HepG2 (cell line): Measurements from ENCODE around the gene NR2F6. TPM values are rescaled to one million over a fixed set of nuclear protein-coding genes. Genes with fewer than 3 reads are reported as not detected.

Experiments used
- BCL6 ChIP-seq: IDR thresholded peaks from 2 replicates; pipeline ENCODE4 v1.6.1; 2016; ENCODE audit warnings: missing genetic modification reagents, missing compliant biosample characterization
- CREM ChIP-seq, 2 experiments: sonication (generic) in 1 of 2; formaldehyde crosslinking in 1 of 2; IDR thresholded peaks; 2 replicates each; pipeline versions ENCODE4 v1.4.0 to v1.6.1; 2016 to 2020; ENCODE audit warnings: antibody characterized with exemption in 1 of 2, mild to moderate bottlenecking in 1 of 2, missing genetic modification reagents in 1 of 2
- DMAP1 ChIP-seq: IDR thresholded peaks from 2 replicates; pipeline ENCODE4 v1.6.1; 2016
- GABPB1 ChIP-seq: IDR thresholded peaks from 2 replicates; pipeline ENCODE4 v1.6.1; 2016; ENCODE audit warnings: mild to moderate bottlenecking, missing genetic modification reagents, moderate library complexity, missing compliant biosample characterization
- HCFC1 ChIP-seq: fragments of 150-350 bp; IDR thresholded peaks from 2 replicates; pipeline ENCODE4 v1.6.1; 2014; ENCODE audit warnings: low read depth, low read length
- HDAC1 ChIP-seq: sonication (generic); formaldehyde crosslinking; IDR thresholded peaks from 2 replicates; pipeline ENCODE4 v1.5.1; 2020; ENCODE audit warnings: mild to moderate bottlenecking, missing genetic modification reagents
- KLF12 ChIP-seq: sonication (generic); formaldehyde crosslinking; IDR thresholded peaks from 2 replicates; pipeline ENCODE4 v1.4.0; 2020; ENCODE audit warnings: missing genetic modification reagents, borderline replicate concordance
- NR1H2 ChIP-seq: sonication (generic); formaldehyde crosslinking; IDR thresholded peaks from 2 replicates; pipeline ENCODE4 v1.8.1; 2022; ENCODE audit warnings: low read depth, missing genetic modification reagents, borderline replicate concordance
- NR2C2 ChIP-seq: sonication (generic); formaldehyde crosslinking; IDR thresholded peaks from 2 replicates; pipeline ENCODE4 v1.4.0; 2020; ENCODE audit warnings: missing genetic modification reagents, mild to moderate bottlenecking, moderate library complexity, borderline replicate concordance
- PCBP1 ChIP-seq: fragments of 200-400 bp; formaldehyde crosslinking; IDR thresholded peaks from 2 replicates; pipeline ENCODE4 v1.6.1; 2017; ENCODE audit warnings: mild to moderate bottlenecking, low read depth, low read length, borderline replicate concordance
- RAD21 ChIP-seq: fragments of 450-650 bp; formaldehyde crosslinking; IDR thresholded peaks from 2 replicates; pipeline ENCODE4 v1.5.0; 2020; ENCODE audit warnings: mild to moderate bottlenecking
- RCOR2 ChIP-seq: IDR thresholded peaks from 2 replicates; pipeline ENCODE4 v1.6.1; 2016; ENCODE audit warnings: missing biosample characterization, missing genetic modification reagents
- RNF2 ChIP-seq: fragments of 450-650 bp; conservative IDR thresholded peaks from 2 replicates; pipeline ENCODE4 v1.6.1; 2016; ENCODE audit warnings: low read depth
- SAP130 ChIP-seq: IDR thresholded peaks from 2 replicates; pipeline ENCODE4 v1.6.1; 2016; ENCODE audit warnings: low read depth
- ZFP36L2 ChIP-seq: sonication (generic); formaldehyde crosslinking; IDR thresholded peaks from 2 replicates; pipeline ENCODE4 v1.4.0; 2020; ENCODE audit warnings: missing genetic modification reagents
- ZNF326 ChIP-seq: sonication (generic); formaldehyde crosslinking; IDR thresholded peaks from 2 replicates; pipeline ENCODE4 v1.4.0; 2020; ENCODE audit warnings: missing genetic modification reagents, borderline replicate concordance
- ZNF619 ChIP-seq: sonication (generic); formaldehyde crosslinking; IDR thresholded peaks from 2 replicates; pipeline ENCODE4 v1.4.0; 2020; ENCODE audit warnings: mild to moderate bottlenecking, missing genetic modification reagents
- ZNF652 ChIP-seq: IDR thresholded peaks from 2 replicates; pipeline ENCODE4 v1.6.1; 2016; ENCODE audit warnings: low read depth, borderline replicate concordance
- ZNF790 ChIP-seq: sonication (generic); formaldehyde crosslinking; IDR thresholded peaks from 2 replicates; pipeline ENCODE4 v1.8.0; 2022; ENCODE audit warnings: missing genetic modification reagents, mild to moderate bottlenecking, borderline replicate concordance
- ZSCAN9 ChIP-seq: IDR thresholded peaks from 2 replicates; pipeline ENCODE4 v1.6.1; 2016; ENCODE audit warnings: borderline replicate concordance
- polyA plus RNA-seq, 8 experiments: library from polyadenylated mRNA; depleted of rRNA in 3 of 8; stranded (reverse) in 7 of 8; unstranded in 1 of 8; fragments of >200 nt; fragmentation: Illumina TruSeq in 4 of 8; extraction: Trizol in 4 of 8; gene quantifications; 2 replicates each; pipeline versions ENCODE4 v1.2.1 to v1.2.3, GENCODE V29; 2011 to 2016; ENCODE audit warnings: low read depth in 4 of 8, missing spikeins in 1 of 8, mixed read lengths in 1 of 8; ENCODE audit not compliant: insufficient read depth in 1 of 8
- total RNA-seq, 5 experiments: library from RNA; depleted of rRNA; stranded (reverse); fragments of >200 nt; fragmentation: Illumina TruSeq; extraction: Trizol; gene quantifications; 2 replicates each; pipeline ENCODE4 v1.2.3, GENCODE V29; 2016; ENCODE audit warnings: low read depth in 1 of 5
- TF ChIP-seq, protein P1 (sequence below): sonication (generic); formaldehyde crosslinking; IDR thresholded peaks from 2 replicates; pipeline ENCODE4 v1.5.0; 2020; ENCODE audit warnings: missing genetic modification reagents, mild to moderate bottlenecking, borderline replicate concordance
- TF ChIP-seq, protein P2 (sequence below): sonication (generic); formaldehyde crosslinking; IDR thresholded peaks from 2 replicates; pipeline ENCODE4 v1.5.1; 2020; ENCODE audit warnings: missing genetic modification reagents, mild to moderate bottlenecking, borderline replicate concordance
- TF ChIP-seq, protein P3 (sequence below): sonication (generic); formaldehyde crosslinking; IDR thresholded peaks from 2 replicates; pipeline ENCODE4 v1.5.0; 2020; ENCODE audit warnings: mild to moderate bottlenecking, low read depth, missing genetic modification reagents, borderline replicate concordance
- TF ChIP-seq, protein P4 (sequence below): sonication (generic); formaldehyde crosslinking; conservative IDR thresholded peaks from 2 replicates; pipeline ENCODE4 v1.4.0; 2020; ENCODE audit warnings: missing genetic modification reagents
- TF ChIP-seq, protein P5 (sequence below): IDR thresholded peaks from 2 replicates; pipeline ENCODE4 v1.6.1; 2016; ENCODE audit warnings: mild to moderate bottlenecking
- TF ChIP-seq, protein P6 (sequence below): sonication (generic); formaldehyde crosslinking; IDR thresholded peaks from 2 replicates; pipeline ENCODE4 v1.9.0; 2021; ENCODE audit warnings: missing genetic modification reagents, mild to moderate bottlenecking, borderline replicate concordance

NR2F6 gene
- total and polyA plus RNA-seq, 2 of the 13 experiments (the other 11 are each of a cell fraction or from before 2014, with no cell fraction given) = 30.9 to 72.4 TPM

DNA sequence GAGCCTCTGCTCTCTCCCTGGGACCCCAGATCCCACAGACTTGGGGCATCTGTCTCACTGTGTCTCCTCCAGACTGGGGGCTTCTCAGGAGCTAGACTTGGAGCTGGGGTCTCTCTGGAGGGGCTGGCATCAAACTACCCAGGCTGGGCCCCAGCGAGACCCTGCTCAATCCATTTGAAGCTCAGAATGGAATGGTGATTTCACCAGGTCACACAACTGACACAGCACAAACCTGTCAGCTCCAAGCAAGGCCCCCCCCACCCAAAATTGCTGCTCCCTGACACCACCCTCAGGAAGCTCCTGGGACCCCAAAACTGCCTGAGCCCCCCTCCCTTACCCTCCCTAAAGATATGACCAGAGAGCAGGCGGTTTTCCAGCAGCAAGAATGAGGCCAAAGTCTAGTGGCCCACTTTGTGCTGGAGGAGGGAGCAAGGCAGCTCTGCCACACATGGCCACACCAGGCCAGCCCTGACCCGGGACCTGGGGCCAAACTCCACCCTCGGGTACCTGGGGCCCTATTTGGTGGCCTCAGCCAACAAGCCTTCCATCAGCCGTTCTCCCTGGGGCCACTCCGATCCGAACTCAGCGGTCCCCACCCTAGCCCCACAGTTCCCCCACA, 2.4 kb downstream of the NR2F6 start (continued):
- TF ChIP-seq, protein P1, sequence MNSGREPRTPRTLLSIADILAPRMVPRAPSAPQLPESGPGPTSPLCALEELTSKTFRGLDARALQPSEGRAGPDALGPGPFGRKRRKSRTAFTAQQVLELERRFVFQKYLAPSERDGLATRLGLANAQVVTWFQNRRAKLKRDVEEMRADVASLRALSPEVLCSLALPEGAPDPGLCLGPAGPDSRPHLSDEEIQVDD = no peak
- TF ChIP-seq ZNF619 (CRISPR knock-in tag) (no peak), BCL6 (CRISPR knock-in tag) (0 out of 2 replicates have a peak, but pooled peaks have one; percentile 17), HDAC1 (CRISPR knock-in tag) (peak; percentile 23; the same call in 1 of the 2 replicates), RAD21 (CRISPR knock-in tag) (no peak), ZFP36L2 (CRISPR knock-in tag) (no peak), ZNF326 (CRISPR knock-in tag) (no peak), SAP130 (CRISPR knock-in tag) (no peak; the same call in none of the 2 replicates), ZNF652 (CRISPR knock-in tag) (no peak), NR2C2 (CRISPR knock-in tag) (no peak), CREM (IDR thresholded peaks at IDR 0.05) (no peak), CREM (CRISPR knock-in tag; IDR thresholded peaks at IDR 0.05) (no peak), RNF2 (no peak), ZSCAN9 (CRISPR knock-in tag) (no peak), PCBP1 (no peak), NR1H2 (CRISPR knock-in tag) (no peak), KLF12 (0 out of 2 replicates have a peak, but pooled peaks have one; percentile 4), HCFC1 (no peak), GABPB1 (CRISPR knock-in tag) (no peak), RCOR2 (CRISPR knock-in tag) (no peak), ZNF790 (no peak), DMAP1 (CRISPR knock-in tag) (0 out of 2 replicates have a peak, but pooled peaks have one; percentile 34)
- TF ChIP-seq, protein P2, sequence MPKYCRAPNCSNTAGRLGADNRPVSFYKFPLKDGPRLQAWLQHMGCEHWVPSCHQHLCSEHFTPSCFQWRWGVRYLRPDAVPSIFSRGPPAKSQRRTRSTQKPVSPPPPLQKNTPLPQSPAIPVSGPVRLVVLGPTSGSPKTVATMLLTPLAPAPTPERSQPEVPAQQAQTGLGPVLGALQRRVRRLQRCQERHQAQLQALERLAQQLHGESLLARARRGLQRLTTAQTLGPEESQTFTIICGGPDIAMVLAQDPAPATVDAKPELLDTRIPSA (CRISPR knock-in tag) = no peak
- TF ChIP-seq, protein P3, sequence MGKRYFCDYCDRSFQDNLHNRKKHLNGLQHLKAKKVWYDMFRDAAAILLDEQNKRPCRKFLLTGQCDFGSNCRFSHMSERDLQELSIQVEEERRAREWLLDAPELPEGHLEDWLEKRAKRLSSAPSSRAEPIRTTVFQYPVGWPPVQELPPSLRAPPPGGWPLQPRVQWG (CRISPR knock-in tag) = no peak
- TF ChIP-seq, protein P4, sequence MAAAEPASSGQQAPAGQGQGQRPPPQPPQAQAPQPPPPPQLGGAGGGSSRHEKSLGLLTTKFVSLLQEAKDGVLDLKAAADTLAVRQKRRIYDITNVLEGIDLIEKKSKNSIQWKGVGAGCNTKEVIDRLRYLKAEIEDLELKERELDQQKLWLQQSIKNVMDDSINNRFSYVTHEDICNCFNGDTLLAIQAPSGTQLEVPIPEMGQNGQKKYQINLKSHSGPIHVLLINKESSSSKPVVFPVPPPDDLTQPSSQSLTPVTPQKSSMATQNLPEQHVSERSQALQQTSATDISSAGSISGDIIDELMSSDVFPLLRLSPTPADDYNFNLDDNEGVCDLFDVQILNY = no peak
- TF ChIP-seq, protein P5, sequence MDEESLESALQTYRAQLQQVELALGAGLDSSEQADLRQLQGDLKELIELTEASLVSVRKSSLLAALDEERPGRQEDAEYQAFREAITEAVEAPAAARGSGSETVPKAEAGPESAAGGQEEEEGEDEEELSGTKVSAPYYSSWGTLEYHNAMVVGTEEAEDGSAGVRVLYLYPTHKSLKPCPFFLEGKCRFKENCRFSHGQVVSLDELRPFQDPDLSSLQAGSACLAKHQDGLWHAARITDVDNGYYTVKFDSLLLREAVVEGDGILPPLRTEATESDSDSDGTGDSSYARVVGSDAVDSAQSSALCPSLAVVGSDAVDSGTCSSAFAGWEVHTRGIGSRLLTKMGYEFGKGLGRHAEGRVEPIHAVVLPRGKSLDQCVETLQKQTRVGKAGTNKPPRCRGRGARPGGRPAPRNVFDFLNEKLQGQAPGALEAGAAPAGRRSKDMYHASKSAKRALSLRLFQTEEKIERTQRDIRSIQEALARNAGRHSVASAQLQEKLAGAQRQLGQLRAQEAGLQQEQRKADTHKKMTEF (CRISPR knock-in tag) = no peak
- TF ChIP-seq, protein P6, sequence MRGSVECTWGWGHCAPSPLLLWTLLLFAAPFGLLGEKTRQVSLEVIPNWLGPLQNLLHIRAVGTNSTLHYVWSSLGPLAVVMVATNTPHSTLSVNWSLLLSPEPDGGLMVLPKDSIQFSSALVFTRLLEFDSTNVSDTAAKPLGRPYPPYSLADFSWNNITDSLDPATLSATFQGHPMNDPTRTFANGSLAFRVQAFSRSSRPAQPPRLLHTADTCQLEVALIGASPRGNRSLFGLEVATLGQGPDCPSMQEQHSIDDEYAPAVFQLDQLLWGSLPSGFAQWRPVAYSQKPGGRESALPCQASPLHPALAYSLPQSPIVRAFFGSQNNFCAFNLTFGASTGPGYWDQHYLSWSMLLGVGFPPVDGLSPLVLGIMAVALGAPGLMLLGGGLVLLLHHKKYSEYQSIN (CRISPR knock-in tag) = no peak
